Measurements from ENCODE around the gene CACNA2D1. TPM values are rescaled to one million over a fixed set of nuclear protein-coding genes. Genes with fewer than 3 reads are reported as not detected.

CACNA2D1 gene
- total RNA-seq, 1 experiment from 2014 or later, result 0.27 TPM

DNA sequence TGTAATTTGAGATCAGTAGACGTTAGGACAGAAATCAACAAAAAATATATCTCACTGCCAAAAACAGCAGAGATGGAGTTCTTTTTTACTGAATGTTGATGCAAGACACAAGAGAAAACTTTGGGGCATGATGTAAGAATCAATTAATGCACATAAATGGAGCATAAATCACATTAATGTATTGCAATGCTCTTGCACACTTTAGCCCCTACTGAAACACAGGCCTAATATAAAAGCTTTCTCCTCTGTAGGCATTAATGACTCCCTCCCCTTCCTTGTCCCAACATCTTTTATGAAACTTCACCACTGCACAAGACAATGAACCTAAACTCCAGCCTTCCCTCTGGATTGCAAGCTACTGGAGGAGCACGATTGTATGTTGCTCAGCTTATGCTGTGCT is 58.8 kb downstream of the CACNA2D1 start:
- Histone ChIP-seq H3K4me2 (ENCODE audit: low read length) (no peak overlapping the region), H4K20me1 (ENCODE audit: insufficient read depth) (no peaks in the 10 kb centered on the region), H3K27ac (ENCODE audit: low read depth, low read length) (no peak overlapping the region), H3K36me3 (ENCODE audit: control insufficient read depth in 1 of 2, insufficient read depth in 2 of 2, low read length in 2 of 2) (no peaks in the 10 kb centered on the region), H3K9me2 (ENCODE audit: insufficient read depth) (no peaks in the 10 kb centered on the region), H3K4me1 (ENCODE audit: control insufficient read depth in 1 of 2, insufficient read depth in 2 of 2, low read length in 2 of 2) (no peaks in the 10 kb centered on the region), H3K79me2 (ENCODE audit: insufficient read depth, low read length) (no peaks in the 10 kb centered on the region), H2AFZ (ENCODE audit: low read depth, low read length, poor library complexity, severe bottlenecking) (no peak overlapping the region), H3K9me3 (ENCODE audit: control insufficient read depth in 1 of 2, insufficient read depth in 1 of 2, low read depth in 1 of 2, low read length in 2 of 2) (no peaks in the 10 kb centered on the region), H3K9ac (ENCODE audit: low read length) (no peak overlapping the region), H3K4me3 (replicated peaks in 1 of 2; ENCODE audit: low read depth in 1 of 2, low read length in 2 of 2) (no peak overlapping the region), H3K27me3 (ENCODE audit: insufficient read depth, low read length) (no peaks in the 10 kb centered on the region)
- CTCF ChIA-PET, result no interaction called here
- RAD21 ChIA-PET (ENCODE audit: low non-redundant PET in 1 of 2, low total read pairs in 2 of 2, uncharacterized antibody in 2 of 2, unreplicated experiment in 2 of 2), result no interaction called here
- no TSS peak for BruUV-seq (replicated peaks)
- intact Hi-C loops (cut with micrococcal nuclease), result no loop called here
- no peak for TF ChIP-seq RAD21 (IDR thresholded peaks at IDR 0.05; ENCODE audit: low read depth)
- TF ChIP-seq SP1 (IDR thresholded peaks at IDR 0.05; ENCODE audit: low read depth), result no peak
- TF ChIP-seq ZNF274 (IDR thresholded peaks at IDR 0.05; ENCODE audit: low read depth, low read length), result no peak
- TF ChIP-seq, protein P1, sequence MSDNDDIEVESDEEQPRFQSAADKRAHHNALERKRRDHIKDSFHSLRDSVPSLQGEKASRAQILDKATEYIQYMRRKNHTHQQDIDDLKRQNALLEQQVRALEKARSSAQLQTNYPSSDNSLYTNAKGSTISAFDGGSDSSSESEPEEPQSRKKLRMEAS (IDR thresholded peaks at IDR 0.05), result no peak
- TF ChIP-seq, protein P2, sequence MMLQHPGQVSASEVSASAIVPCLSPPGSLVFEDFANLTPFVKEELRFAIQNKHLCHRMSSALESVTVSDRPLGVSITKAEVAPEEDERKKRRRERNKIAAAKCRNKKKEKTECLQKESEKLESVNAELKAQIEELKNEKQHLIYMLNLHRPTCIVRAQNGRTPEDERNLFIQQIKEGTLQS (IDR thresholded peaks at IDR 0.05), result no peak
- TF ChIP-seq, protein P3, sequence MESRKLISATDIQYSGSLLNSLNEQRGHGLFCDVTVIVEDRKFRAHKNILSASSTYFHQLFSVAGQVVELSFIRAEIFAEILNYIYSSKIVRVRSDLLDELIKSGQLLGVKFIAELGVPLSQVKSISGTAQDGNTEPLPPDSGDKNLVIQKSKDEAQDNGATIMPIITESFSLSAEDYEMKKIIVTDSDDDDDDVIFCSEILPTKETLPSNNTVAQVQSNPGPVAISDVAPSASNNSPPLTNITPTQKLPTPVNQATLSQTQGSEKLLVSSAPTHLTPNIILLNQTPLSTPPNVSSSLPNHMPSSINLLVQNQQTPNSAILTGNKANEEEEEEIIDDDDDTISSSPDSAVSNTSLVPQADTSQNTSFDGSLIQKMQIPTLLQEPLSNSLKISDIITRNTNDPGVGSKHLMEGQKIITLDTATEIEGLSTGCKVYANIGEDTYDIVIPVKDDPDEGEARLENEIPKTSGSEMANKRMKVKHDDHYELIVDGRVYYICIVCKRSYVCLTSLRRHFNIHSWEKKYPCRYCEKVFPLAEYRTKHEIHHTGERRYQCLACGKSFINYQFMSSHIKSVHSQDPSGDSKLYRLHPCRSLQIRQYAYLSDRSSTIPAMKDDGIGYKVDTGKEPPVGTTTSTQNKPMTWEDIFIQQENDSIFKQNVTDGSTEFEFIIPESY (IDR thresholded peaks at IDR 0.05; ENCODE audit: extremely low read depth, insufficient replicate concordance, low read length), result no peak
- no peak for TF ChIP-seq POLR2AphosphoS5 (IDR thresholded peaks at IDR 0.05; ENCODE audit: low read depth, low read length)
- TF ChIP-seq, protein P4, sequence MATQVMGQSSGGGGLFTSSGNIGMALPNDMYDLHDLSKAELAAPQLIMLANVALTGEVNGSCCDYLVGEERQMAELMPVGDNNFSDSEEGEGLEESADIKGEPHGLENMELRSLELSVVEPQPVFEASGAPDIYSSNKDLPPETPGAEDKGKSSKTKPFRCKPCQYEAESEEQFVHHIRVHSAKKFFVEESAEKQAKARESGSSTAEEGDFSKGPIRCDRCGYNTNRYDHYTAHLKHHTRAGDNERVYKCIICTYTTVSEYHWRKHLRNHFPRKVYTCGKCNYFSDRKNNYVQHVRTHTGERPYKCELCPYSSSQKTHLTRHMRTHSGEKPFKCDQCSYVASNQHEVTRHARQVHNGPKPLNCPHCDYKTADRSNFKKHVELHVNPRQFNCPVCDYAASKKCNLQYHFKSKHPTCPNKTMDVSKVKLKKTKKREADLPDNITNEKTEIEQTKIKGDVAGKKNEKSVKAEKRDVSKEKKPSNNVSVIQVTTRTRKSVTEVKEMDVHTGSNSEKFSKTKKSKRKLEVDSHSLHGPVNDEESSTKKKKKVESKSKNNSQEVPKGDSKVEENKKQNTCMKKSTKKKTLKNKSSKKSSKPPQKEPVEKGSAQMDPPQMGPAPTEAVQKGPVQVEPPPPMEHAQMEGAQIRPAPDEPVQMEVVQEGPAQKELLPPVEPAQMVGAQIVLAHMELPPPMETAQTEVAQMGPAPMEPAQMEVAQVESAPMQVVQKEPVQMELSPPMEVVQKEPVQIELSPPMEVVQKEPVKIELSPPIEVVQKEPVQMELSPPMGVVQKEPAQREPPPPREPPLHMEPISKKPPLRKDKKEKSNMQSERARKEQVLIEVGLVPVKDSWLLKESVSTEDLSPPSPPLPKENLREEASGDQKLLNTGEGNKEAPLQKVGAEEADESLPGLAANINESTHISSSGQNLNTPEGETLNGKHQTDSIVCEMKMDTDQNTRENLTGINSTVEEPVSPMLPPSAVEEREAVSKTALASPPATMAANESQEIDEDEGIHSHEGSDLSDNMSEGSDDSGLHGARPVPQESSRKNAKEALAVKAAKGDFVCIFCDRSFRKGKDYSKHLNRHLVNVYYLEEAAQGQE (IDR thresholded peaks at IDR 0.05; ENCODE audit: low read depth), result no peak
- no peak for TF ChIP-seq EZH2 (IDR thresholded peaks at IDR 0.05)
- TF ChIP-seq POLR2A (IDR thresholded peaks at IDR 0.05; ENCODE audit: borderline replicate concordance, extremely low read depth, insufficient read depth, insufficient read length), result no peak
- TF ChIP-seq CBX3 (IDR thresholded peaks at IDR 0.05; ENCODE audit: low read depth), result no peak
- TF ChIP-seq SRF (IDR thresholded peaks at IDR 0.05; ENCODE audit: low read depth), result no peak
- TF ChIP-seq EGR1 (IDR thresholded peaks at IDR 0.05; ENCODE audit: low read depth), result no peak
- no peak for TF ChIP-seq SIN3A (IDR thresholded peaks at IDR 0.05; ENCODE audit: low read depth)
- TF ChIP-seq FOSL1 (IDR thresholded peaks at IDR 0.05; ENCODE audit: low read depth), result no peak
- no peak for TF ChIP-seq JUND (IDR thresholded peaks at IDR 0.05)
- POLR2A ChIA-PET, result interaction anchor here (1.6 kb wide), 1 partner anchor 8 kb away, joined by 3 read pairs; no protein-coding TSS in a partner anchor
- DNase-seq (ENCODE audit: low read depth, low spot score), result no peak
- ATAC-seq, result no peak

All from HCT116 (cell line).